Osteoblast (primary cell): ENCODE measurements around the gene DMKN. TPM values are rescaled to one million over a fixed set of nuclear protein-coding genes. Genes with fewer than 3 reads are reported as not detected.

Experiments
- DNase-seq: peaks from one replicate; pipeline ENCODE4 v3.0.0; 2011; ENCODE audit warnings: low spot score, mixed read lengths; ENCODE audit not compliant: insufficient read length; ENCODE audit errors: missing footprints
- H2AFZ ChIP-seq: 2 replicates; pipeline ENCODE4 v1.6.0; 2011; ENCODE audit warnings: mild to moderate bottlenecking, low read length
- H3K27ac ChIP-seq: 2 replicates; pipeline ENCODE4 v1.5.1; 2011; ENCODE audit warnings: mild to moderate bottlenecking, low read depth, low read length, moderate library complexity
- H3K27me3 ChIP-seq: 2 replicates; pipeline ENCODE4 v1.6.0; 2012; ENCODE audit warnings: mild to moderate bottlenecking, control low read depth, inconsistent platforms, low read length, moderate library complexity; ENCODE audit not compliant: insufficient read depth
- H3K36me3 ChIP-seq: 2 replicates; pipeline ENCODE4 v1.5.1; 2011; ENCODE audit warnings: mild to moderate bottlenecking, low read length, control low read depth, moderate library complexity; ENCODE audit not compliant: insufficient read depth
- H3K4me1 ChIP-seq: 2 replicates; pipeline ENCODE4 v1.5.1; 2011; ENCODE audit warnings: mild to moderate bottlenecking, low read length, control low read depth, moderate library complexity; ENCODE audit not compliant: insufficient read depth
- H3K4me2 ChIP-seq: 2 replicates; pipeline ENCODE4 v1.6.0; 2011; ENCODE audit warnings: mild to moderate bottlenecking, low read length; ENCODE audit not compliant: insufficient read depth
- H3K4me3 ChIP-seq: fragments of 200-600 bp; sonication (generic); 3 replicates; pipeline ENCODE4 v1.5.1; 2012; ENCODE audit warnings: mild to moderate bottlenecking, low read length, inconsistent platforms; ENCODE audit not compliant: insufficient read depth
- H3K79me2 ChIP-seq: 2 replicates; pipeline ENCODE4 v1.6.0; 2012; ENCODE audit warnings: mild to moderate bottlenecking, low read length, control low read depth, inconsistent platforms; ENCODE audit not compliant: insufficient read depth
- H3K9me3 ChIP-seq: 2 replicates; pipeline ENCODE4 v1.5.1; 2011; ENCODE audit warnings: low read depth, low read length, control low read depth
- H4K20me1 ChIP-seq: 2 replicates; pipeline ENCODE4 v1.6.0; 2012; ENCODE audit warnings: mild to moderate bottlenecking, low read length, control low read depth; ENCODE audit not compliant: insufficient read depth
- total RNA-seq: library from RNA; depleted of rRNA; stranded (reverse); fragments of >200 nt; gene quantifications from 2 replicates; pipeline ENCODE4 v1.2.3, GENCODE V29; 2012
- TF ChIP-seq, protein P1 (sequence below): IDR thresholded peaks from 2 replicates; pipeline ENCODE4 v1.5.1; 2011; ENCODE audit warnings: mild to moderate bottlenecking, low read depth, low read length, moderate library complexity; ENCODE audit errors: extremely low read depth

The DMKN gene
- total RNA-seq, 1 donor, result 24.2 TPM

DNA sequence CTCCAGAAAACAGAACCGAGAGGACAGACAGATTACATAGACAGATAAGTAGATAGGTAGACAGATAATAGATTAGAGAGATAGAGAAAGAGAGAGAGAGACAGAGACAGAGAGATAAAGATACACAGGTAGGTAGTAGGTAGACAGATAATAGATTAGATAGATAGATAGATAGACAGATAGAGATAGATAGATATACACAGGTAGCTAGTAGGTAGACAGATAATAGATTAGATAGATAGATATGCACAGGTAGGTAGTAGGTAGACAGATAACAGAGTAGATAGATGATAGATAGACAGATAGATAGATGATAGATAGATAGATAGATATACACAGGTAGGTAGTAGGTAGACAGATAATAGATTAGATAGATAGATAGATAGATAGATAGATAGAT, 55.3 kb downstream of the DMKN start:
- Histone ChIP-seq H3K9me3 (no peaks in the 10 kb centered on the region), H3K4me2 (no peak overlapping the region), H4K20me1 (no peaks in the 10 kb centered on the region)

DNA sequence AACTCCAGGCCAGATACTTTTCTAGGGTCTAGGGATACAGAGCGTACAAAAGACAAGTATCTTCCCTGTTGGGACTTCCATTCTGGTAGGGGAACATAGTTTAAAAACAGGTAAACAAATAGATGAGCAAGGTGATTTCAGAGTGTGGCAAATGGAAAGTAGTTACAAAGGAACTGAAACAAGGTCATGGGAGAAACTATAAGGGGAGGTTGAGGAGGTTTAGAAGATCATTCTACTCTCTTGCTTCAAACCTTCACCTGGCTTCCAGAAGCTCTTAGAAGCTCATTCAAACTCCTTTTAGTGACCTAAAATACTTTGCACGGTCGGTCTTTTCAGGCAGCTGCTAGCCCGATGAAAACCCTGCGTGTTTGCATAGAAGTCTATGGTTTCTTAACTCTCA, 56.3 kb downstream of the DMKN start:
- Histone ChIP-seq H3K4me2 (no peak overlapping the region), H2AFZ (no peak overlapping the region), H3K79me2 (no peaks in the 10 kb centered on the region), H3K9me3 (no peaks in the 10 kb centered on the region), H3K4me1 (no peaks in the 10 kb centered on the region), H3K27me3 (no peaks in the 10 kb centered on the region), H3K27ac (no peak overlapping the region), H3K4me3 (no peak overlapping the region), H4K20me1 (no peaks in the 10 kb centered on the region), H3K36me3 (no peaks in the 10 kb centered on the region)
- TF ChIP-seq, protein P1, sequence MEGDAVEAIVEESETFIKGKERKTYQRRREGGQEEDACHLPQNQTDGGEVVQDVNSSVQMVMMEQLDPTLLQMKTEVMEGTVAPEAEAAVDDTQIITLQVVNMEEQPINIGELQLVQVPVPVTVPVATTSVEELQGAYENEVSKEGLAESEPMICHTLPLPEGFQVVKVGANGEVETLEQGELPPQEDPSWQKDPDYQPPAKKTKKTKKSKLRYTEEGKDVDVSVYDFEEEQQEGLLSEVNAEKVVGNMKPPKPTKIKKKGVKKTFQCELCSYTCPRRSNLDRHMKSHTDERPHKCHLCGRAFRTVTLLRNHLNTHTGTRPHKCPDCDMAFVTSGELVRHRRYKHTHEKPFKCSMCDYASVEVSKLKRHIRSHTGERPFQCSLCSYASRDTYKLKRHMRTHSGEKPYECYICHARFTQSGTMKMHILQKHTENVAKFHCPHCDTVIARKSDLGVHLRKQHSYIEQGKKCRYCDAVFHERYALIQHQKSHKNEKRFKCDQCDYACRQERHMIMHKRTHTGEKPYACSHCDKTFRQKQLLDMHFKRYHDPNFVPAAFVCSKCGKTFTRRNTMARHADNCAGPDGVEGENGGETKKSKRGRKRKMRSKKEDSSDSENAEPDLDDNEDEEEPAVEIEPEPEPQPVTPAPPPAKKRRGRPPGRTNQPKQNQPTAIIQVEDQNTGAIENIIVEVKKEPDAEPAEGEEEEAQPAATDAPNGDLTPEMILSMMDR, result no peak
- no peak for DNase-seq

More for the DNA sequence above, 55.3 kb downstream of the DMKN start:
- Histone ChIP-seq H3K79me2 (no peaks in the 10 kb centered on the region), H3K4me3 (no peak overlapping the region), H3K27me3 (no peaks in the 10 kb centered on the region), H2AFZ (no peak overlapping the region), H3K27ac (no peak overlapping the region), H3K36me3 (no peaks in the 10 kb centered on the region), H3K4me1 (no peaks in the 10 kb centered on the region)
- DNase-seq, result no peak
- TF ChIP-seq, protein P1, result no peak

DNA sequence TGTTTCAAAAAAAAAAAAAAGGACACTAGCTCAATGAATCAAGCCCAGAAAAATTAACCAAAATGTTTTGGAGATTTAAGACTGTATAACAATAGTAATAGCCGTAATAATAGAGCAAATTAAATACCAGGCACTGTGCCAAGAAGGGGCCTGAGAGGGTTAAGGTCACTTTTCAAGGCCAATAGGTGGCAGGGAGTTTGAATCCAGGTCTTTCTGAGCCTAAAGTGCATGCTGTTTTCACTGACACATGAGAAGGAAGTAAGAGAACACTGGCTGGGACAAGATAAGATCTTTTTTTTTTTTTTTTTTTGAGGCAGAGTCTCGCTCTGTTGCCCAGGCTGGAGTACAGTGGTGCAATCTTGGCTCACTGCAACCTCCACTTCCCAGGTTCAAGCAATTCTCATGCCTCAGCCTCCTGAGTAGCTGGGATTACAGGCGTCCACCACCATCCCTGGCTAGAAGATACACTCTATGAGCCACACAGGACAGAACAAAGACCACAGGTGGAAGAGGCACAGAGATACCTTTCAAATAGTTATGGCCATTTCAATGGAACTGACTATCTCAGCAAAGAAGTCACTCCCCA, 57.7 kb downstream of the DMKN start:
- no peaks in the 10 kb centered on the region for H4K20me1 ChIP-seq
- no peaks in the 10 kb centered on the region for H3K36me3 ChIP-seq
- no peak overlapping the region for H3K27ac ChIP-seq
- no peak for DNase-seq
- H3K4me2 ChIP-seq, result no peak overlapping the region
- H3K27me3 ChIP-seq, result no peaks in the 10 kb centered on the region
- no peaks in the 10 kb centered on the region for H3K9me3 ChIP-seq
- H3K4me1 ChIP-seq, result no peaks in the 10 kb centered on the region
- no peak overlapping the region for H3K4me3 ChIP-seq
- H2AFZ ChIP-seq, result no peak overlapping the region
- no peaks in the 10 kb centered on the region for H3K79me2 ChIP-seq
- TF ChIP-seq, protein P1, result no peak

DNA sequence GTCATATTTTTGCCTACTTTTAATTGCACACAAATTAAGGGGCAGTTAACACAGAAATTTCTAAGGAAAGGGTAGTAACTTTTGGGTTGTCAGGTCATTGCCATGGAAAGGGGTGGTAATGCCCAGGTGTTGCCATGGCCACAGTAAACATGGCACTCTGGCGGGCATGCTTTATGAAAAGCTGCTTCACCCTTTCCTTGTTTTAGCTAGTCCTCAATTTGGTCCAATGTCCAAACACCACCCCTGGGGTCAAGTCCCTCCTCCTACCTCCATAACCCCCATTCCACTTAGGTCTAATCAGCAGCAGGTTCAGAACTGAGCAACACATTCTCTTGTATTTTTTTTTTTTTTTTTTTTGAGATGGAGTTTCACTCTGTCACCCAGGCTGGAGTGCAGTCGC, 58.8 kb downstream of the DMKN start:
- Histone ChIP-seq H3K79me2 (no peaks in the 10 kb centered on the region), H3K9me3 (no peaks in the 10 kb centered on the region), H3K27me3 (no peaks in the 10 kb centered on the region), H3K27ac (no peak overlapping the region), H2AFZ (no peak overlapping the region), H3K36me3 (no peaks in the 10 kb centered on the region), H3K4me1 (no peaks in the 10 kb centered on the region), H3K4me3 (no peak overlapping the region), H4K20me1 (no peaks in the 10 kb centered on the region), H3K4me2 (no peak overlapping the region)
- TF ChIP-seq, protein P1, result no peak
- no peak for DNase-seq
